T-cell (primary cell): ENCODE results near the gene NKTR. TPM values are rescaled to one million over a fixed set of nuclear protein-coding genes. Genes with fewer than 3 reads are reported as not detected.

ENCODE experiments used
- ATAC-seq, 4 experiments: fragments of 200-7000 bp in 3 of 4; fragments of 150-1000 bp in 1 of 4; cut with Tn5 transposase; replicated peaks in 1 of 4; 1 replicate in 3 of 4; 2 replicates in 1 of 4; pipeline ENCODE4 v1.10.0; 2021; ENCODE audit warnings: moderate library complexity in 3 of 4, mild to moderate bottlenecking in 2 of 4, moderate number of reproducible peaks in 1 of 4
- CTCF ChIA-PET, 2 donors: fragments of 300-600 bp; sonication (Branson Sonifier 250); formaldehyde crosslinking; loops; one replicate each; lab custom pipeline; 2022; ENCODE audit warnings: antibody characterized with exemption in 2 of 2; lab: Charles Lee
- POLR2A ChIA-PET, 2 donors: fragments of 300-600 bp; sonication (Branson Sonifier 250); formaldehyde crosslinking; loops; one replicate each; lab custom pipeline; 2022; ENCODE audit warnings: antibody characterized with exemption in 2 of 2; lab: Charles Lee
- DNase-seq, 35 experiments: peaks; one replicate each; pipeline versions ENCODE4 v3.0.0 to v3.0.0-alpha.2; 2013 to 2023
- H3K27ac ChIP-seq: one replicate; pipeline ENCODE4 v1.5.1; 2013; ENCODE audit warnings: low read length
- H3K27me3 ChIP-seq, 2 experiments: replicated peaks in 1 of 2; 1 replicate in 1 of 2; 2 replicates in 1 of 2; pipeline versions ENCODE4 v1.6.1 to v1.7.0; 2013; ENCODE audit warnings: low read length in 1 of 2, mixed read lengths in 1 of 2; ENCODE audit not compliant: control insufficient read depth in 2 of 2, insufficient read depth in 2 of 2; ENCODE audit errors: extremely low read depth in 1 of 2
- H3K36me3 ChIP-seq, 2 donors: 1 replicate in 1 of 2; 2 replicates in 1 of 2; pipeline versions ENCODE4 v1.6.1 to v1.7.0; 2013; ENCODE audit warnings: low read length in 1 of 2; ENCODE audit not compliant: control insufficient read depth in 2 of 2, insufficient read depth in 1 of 2; ENCODE audit errors: extremely low read depth in 1 of 2
- H3K4me1 ChIP-seq, 2 experiments: 1 replicate in 1 of 2; 2 replicates in 1 of 2; pipeline versions ENCODE4 v1.6.1 to v1.7.0; 2013; ENCODE audit warnings: low read length in 2 of 2, mixed read lengths in 1 of 2; ENCODE audit not compliant: insufficient read depth in 2 of 2, control insufficient read depth in 1 of 2; ENCODE audit errors: extremely low read depth in 1 of 2
- H3K4me3 ChIP-seq, 2 donors: 1 replicate in 1 of 2; 2 replicates in 1 of 2; pipeline versions ENCODE4 v1.5.1 to v1.7.0; 2013; ENCODE audit warnings: mild to moderate bottlenecking in 2 of 2, low read length in 1 of 2, moderate library complexity in 1 of 2; ENCODE audit not compliant: control insufficient read depth in 1 of 2; ENCODE audit errors: extremely low read depth in 1 of 2
- H3K9me3 ChIP-seq: 2 replicates; pipeline ENCODE4 v1.7.0; 2013
- H3K27ac Mint-ChIP-seq, 2 donors: one replicate each; pipeline ENCODE4 v1.8.0; 2020 to 2021; ENCODE audit warnings: mild to moderate bottlenecking in 2 of 2, mixed read lengths in 2 of 2
- H3K27me3 Mint-ChIP-seq, 2 donors: one replicate each; pipeline ENCODE4 v1.8.0; 2021 to 2022; ENCODE audit warnings: mixed read lengths in 2 of 2
- H3K36me3 Mint-ChIP-seq: one replicate; pipeline ENCODE4 v1.8.0; 2021; ENCODE audit warnings: mixed read lengths
- H3K4me1 Mint-ChIP-seq, 3 donors: one replicate each; pipeline ENCODE4 v1.8.0; 2020 to 2022; ENCODE audit warnings: mixed read lengths in 3 of 3, mild to moderate bottlenecking in 1 of 3
- H3K4me3 Mint-ChIP-seq, 3 donors: one replicate each; pipeline ENCODE4 v1.8.0; 2020 to 2022; ENCODE audit warnings: mild to moderate bottlenecking in 3 of 3, mixed read lengths in 3 of 3, moderate library complexity in 3 of 3
- H3K9me3 Mint-ChIP-seq, 3 donors: one replicate each; pipeline ENCODE4 v1.8.0; 2020 to 2022; ENCODE audit warnings: mixed read lengths in 3 of 3
- WGBS: methylation state at CpG from one replicate; pipeline ENCODE4 v1.1.5; 2013; ENCODE audit warnings: missing lambda C conversion rate; ENCODE audit not compliant: insufficient coverage; 5-methylcytosine and 5-hydroxymethylcytosine counted together
- total RNA-seq, 35 experiments: library from RNA in 6 of 35; stranded (reverse) in 6 of 35; fragments of 120-200 nt in 1 of 35; gene quantifications; one replicate each; pipeline versions ENCODE4 v1.2.1 to v1.2.4 and lab custom pipeline; 2013 to 2026

Gene NKTR
- total RNA-seq, 5 donors from 2014 or later (not counting 1 experiment from before 2014, with no cell fraction given), result 185 to 252 (median 209) TPM

GRCh38 chr3:42600958-42601675 is 631 bp downstream of the NKTR start:
- H3K4me3 Mint-ChIP-seq, result peak overlapping the region; percentile 93 to 95 (median 94)
- peaks cover 5 to 7% of the 10 kb centered on the region in 2 donors for H3K36me3 ChIP-seq
- H3K4me1 Mint-ChIP-seq, result peaks cover 45 to 52% (median 50%) of the 10 kb centered on the region in 3 donors
- peak overlapping the region; percentile 93 to 99 for H3K27ac Mint-ChIP-seq
- H3K27ac ChIP-seq, result peak overlapping the region; percentile 83
- peak; percentile 9 to 32 (median 21) for ATAC-seq
- CTCF ChIA-PET, result interaction anchor here (0.6 to 2.0 kb wide), 9 partner anchors 10 to 99 kb away, joined by 3 to 17 read pairs (median 6); partner anchors contain the start of genes SEC22C (in 1 of the 2) and VIPR1 (in 1 of the 2)
- H3K27me3 ChIP-seq, result no peaks in the 10 kb centered on the region
- peaks cover 24% of the 10 kb centered on the region for H3K36me3 Mint-ChIP-seq
- POLR2A ChIA-PET, result interaction anchor here (0.5 to 2.3 kb wide), 16 partner anchors 9 to 695 kb away, joined by 3 to 21 read pairs (median 4); partner anchors contain the start of genes SEC22C (in 2 of the 2) and SS18L2 (in 2 of the 2)
- DNase-seq, result peak in 23 of 35 experiments; percentile 4 to 58 (median 26)
- H3K9me3 ChIP-seq, result no peaks in the 10 kb centered on the region
- peaks cover 13 to 25% of the 10 kb centered on the region in 2 experiments for H3K4me1 ChIP-seq
- H3K4me3 ChIP-seq, result peak overlapping the region; percentile 86 to 95
- H3K9me3 Mint-ChIP-seq, result peaks cover 0 to 6% (median 0%) of the 10 kb centered on the region in 3 donors
- 0% methylated on average over 6 of the region's 31 CpGs for WGBS
- no peaks in the 10 kb centered on the region for H3K27me3 Mint-ChIP-seq

DNA sequence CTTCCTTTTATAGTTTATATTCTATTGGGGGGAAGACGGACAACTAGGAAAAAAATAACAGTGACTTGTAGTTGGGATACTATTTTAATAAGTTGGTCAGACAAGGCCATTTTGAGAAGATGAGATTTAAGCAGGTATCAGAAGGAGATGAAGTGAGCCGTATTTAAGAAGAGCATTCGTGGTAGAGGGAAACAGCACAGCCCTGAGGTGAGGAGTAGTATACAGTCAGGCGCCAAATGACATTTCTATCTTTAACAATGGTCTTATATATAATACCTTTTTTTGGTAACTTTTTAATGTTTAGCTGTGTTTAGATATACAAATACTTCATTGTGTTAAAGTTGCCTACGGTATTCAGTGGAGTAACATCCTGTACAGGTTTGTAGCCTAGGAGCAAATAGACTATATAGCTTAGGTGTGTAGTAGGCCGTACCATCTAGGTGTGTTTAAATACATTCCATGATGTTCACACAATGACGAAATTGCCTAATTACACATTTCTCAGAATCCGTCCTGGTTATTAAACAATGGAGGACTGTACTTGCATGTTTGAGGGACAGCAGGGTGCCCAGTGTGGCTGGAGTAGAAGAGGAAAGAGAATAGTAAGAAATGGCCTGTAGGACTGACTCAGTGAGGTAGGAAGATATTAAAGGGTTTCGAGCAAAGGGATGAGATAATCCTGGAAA is 1.6 kb downstream of the NKTR start:
- peak overlapping the region; percentile 93 to 95 (median 94) for H3K4me3 Mint-ChIP-seq

GRCh38 chr3:42602961-42603360 is 2.5 kb downstream of the NKTR start:
- ATAC-seq (no peak), DNase-seq (no peak)
- Mint-ChIP-seq H3K9me3 (peaks cover 0 to 6% (median 0%) of the 10 kb centered on the region in 3 donors), H3K4me3 (peak overlapping the region in 1 of 3 donors; percentile 95), H3K36me3 (peaks cover 35% of the 10 kb centered on the region), H3K27me3 (no peaks in the 10 kb centered on the region), H3K4me1 (peaks cover 58 to 63% (median 62%) of the 10 kb centered on the region in 3 donors), H3K27ac (no peak overlapping the region)
- ChIA-PET CTCF (interaction anchor here (0.6 to 1.9 kb wide), 13 partner anchors 10 to 1721 kb away, joined by 3 to 12 read pairs (median 6); partner anchors contain the start of gene SEC22C (in 1 of the 2)), POLR2A (interaction anchor here (0.6 to 1.9 kb wide), 4 partner anchors 9 to 27 kb away, joined by 4 to 9 read pairs (median 6); partner anchors contain the start of gene SS18L2 (in 1 of the 2))
- Histone ChIP-seq H3K36me3 (peaks cover 3 to 15% of the 10 kb centered on the region in 2 donors), H3K4me3 (no peak overlapping the region), H3K27ac (no peak overlapping the region), H3K27me3 (no peaks in the 10 kb centered on the region), H3K4me1 (peaks cover 13 to 29% of the 10 kb centered on the region in 2 experiments), H3K9me3 (no peaks in the 10 kb centered on the region)
- no CpG with 5 or more reads among the region's 1 CpG for WGBS

More for the DNA sequence above, 1.6 kb downstream of the NKTR start:
- H3K36me3 ChIP-seq, result peaks cover 3 to 10% of the 10 kb centered on the region in 2 donors
- H3K4me3 ChIP-seq, result peak overlapping the region in 1 of 2 donors; percentile 95
- no peaks in the 10 kb centered on the region for H3K27me3 ChIP-seq
- peaks cover 13 to 28% of the 10 kb centered on the region in 2 experiments for H3K4me1 ChIP-seq
- 40% methylated on average over 1 of the region's 9 CpGs for WGBS
- Mint-ChIP-seq H3K27me3 (no peaks in the 10 kb centered on the region), H3K9me3 (peaks cover 0 to 6% (median 0%) of the 10 kb centered on the region in 3 donors), H3K27ac (peak overlapping the region; percentile 93 to 99), H3K4me1 (peaks cover 51 to 57% (median 55%) of the 10 kb centered on the region in 3 donors), H3K36me3 (peaks cover 27% of the 10 kb centered on the region)
- H3K9me3 ChIP-seq, result no peaks in the 10 kb centered on the region
- H3K27ac ChIP-seq, result peak overlapping the region; percentile 17
- DNase-seq (peak in 2 of 35 experiments; percentile 3 to 51), ATAC-seq (no peak)
- ChIA-PET CTCF (interaction anchor here (0.6 to 2.0 kb wide), 14 partner anchors 9 to 1722 kb away, joined by 3 to 12 read pairs (median 6); partner anchors contain the start of genes SEC22C (in 1 of the 2), SS18L2 (in 1 of the 2) and VIPR1 (in 1 of the 2)), POLR2A (interaction anchor here (0.6 to 2.3 kb wide), 6 partner anchors 10 to 416 kb away, joined by 3 to 9 read pairs (median 4); partner anchors contain the start of gene SS18L2 (in 1 of the 2))

DNA sequence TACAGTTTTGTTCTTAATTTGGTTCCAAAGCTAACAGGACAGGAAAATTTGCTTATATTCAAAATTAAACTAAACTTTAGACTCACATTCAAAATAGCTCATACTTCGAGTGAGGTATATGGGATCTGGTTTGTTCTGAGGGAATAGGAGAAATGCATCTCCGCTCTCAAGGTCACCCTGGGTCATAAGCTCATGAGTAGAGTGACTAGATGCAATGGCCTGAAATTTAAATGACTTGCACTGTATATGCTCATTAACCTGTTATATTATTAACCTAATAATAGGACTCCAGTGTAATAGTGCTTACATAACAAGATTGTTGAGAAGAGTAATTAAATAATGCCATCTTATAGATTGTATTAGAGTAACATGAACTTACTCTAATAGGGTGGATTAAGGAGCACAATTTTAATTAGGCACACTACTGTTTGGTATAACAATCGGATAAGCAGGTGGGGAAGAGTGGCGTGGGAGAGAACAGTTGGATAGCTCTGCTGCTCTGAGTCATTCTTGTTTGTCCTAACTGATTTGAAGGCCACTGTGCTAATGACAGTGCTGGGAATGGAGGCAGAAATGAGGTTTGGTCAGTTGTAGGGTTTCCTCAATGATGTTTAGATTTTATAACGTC is 5.2 kb downstream of the NKTR start:
- H3K27ac ChIP-seq, result no peak overlapping the region
- WGBS, result 100% methylated on average over 2 of the region's 5 CpGs
- H3K4me1 Mint-ChIP-seq, result peaks cover 69 to 77% (median 76%) of the 10 kb centered on the region in 3 donors
- no peak for DNase-seq
- no peaks in the 10 kb centered on the region for H3K9me3 ChIP-seq
- H3K27me3 Mint-ChIP-seq, result no peaks in the 10 kb centered on the region
- no peak for ATAC-seq
- POLR2A ChIA-PET, result no interaction called here
- peaks cover 6 to 24% of the 10 kb centered on the region in 2 donors for H3K36me3 ChIP-seq
- peaks cover 42% of the 10 kb centered on the region for H3K36me3 Mint-ChIP-seq
- H3K27ac Mint-ChIP-seq, result peak overlapping the region in 1 of 2 donors; percentile 63
- H3K9me3 Mint-ChIP-seq, result peaks cover 0 to 6% (median 0%) of the 10 kb centered on the region in 3 donors
- peaks cover 12 to 32% of the 10 kb centered on the region in 2 experiments for H3K4me1 ChIP-seq
- CTCF ChIA-PET, result interaction anchor here in 1 of 2 donors (1.1 kb wide), 1 partner anchor 29 kb away, joined by 3 read pairs; no protein-coding TSS in a partner anchor
- H3K27me3 ChIP-seq, result no peaks in the 10 kb centered on the region
- H3K4me3 Mint-ChIP-seq, result no peak overlapping the region
- no peak overlapping the region for H3K4me3 ChIP-seq

- ATAC-seq (no peak), DNase-seq (no peak)
- Histone ChIP-seq H3K27ac (no peak overlapping the region), H3K27me3 (no peaks in the 10 kb centered on the region), H3K36me3 (peaks cover 6 to 23% of the 10 kb centered on the region in 2 donors), H3K9me3 (no peaks in the 10 kb centered on the region), H3K4me1 (peaks cover 18 to 28% of the 10 kb centered on the region in 2 experiments), H3K4me3 (no peak overlapping the region)
- Mint-ChIP-seq H3K9me3 (peaks cover 0 to 6% (median 0%) of the 10 kb centered on the region in 3 donors), H3K4me1 (peaks cover 80 to 84% (median 82%) of the 10 kb centered on the region in 3 donors), H3K27me3 (no peaks in the 10 kb centered on the region), H3K36me3 (peaks cover 32% of the 10 kb centered on the region), H3K27ac (peak overlapping the region; percentile 66 to 68), H3K4me3 (no peak overlapping the region)
- ChIA-PET POLR2A (no interaction called here), CTCF (no interaction called here)
- WGBS, result 87% methylated on average over 3 of the region's 5 CpGs
Observed at GRCh38 chr3:42608581-42608980, 8.1 kb downstream of the NKTR start.
